Measurements from ENCODE around the gene PLCH1. TPM values are rescaled to one million over a fixed set of nuclear protein-coding genes. Genes with fewer than 3 reads are reported as not detected.
A peak's percentile ranks its signal among the peaks of the same experiment; 100 is the strongest.

Gene PLCH1
- total RNA-seq, 1 donor from 2014 or later: 20.9 TPM

DNA sequence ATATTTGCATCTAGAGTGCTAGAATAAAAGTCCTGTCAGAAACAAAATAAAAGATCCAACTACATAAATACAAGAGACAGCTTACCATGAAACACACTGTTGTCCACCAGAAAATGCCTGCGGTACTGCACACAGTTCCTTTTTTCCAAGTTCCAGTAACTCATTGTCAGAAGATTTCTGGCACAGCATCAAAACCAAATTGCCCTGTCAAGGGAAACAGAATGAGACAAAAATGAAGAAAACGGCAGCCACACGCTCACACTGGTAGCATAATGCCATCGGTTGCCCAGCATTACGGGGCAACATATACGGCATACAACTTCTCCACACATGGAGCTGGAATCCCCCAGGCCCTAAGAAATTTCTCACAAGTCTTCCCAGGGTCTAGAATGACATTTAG lies 40.8 kb downstream of the PLCH1 start:
- Mint-ChIP-seq H3K4me1 (ENCODE audit: unreplicated experiment) (peaks cover 9% of the 10 kb centered on the region), H3K9me3 (ENCODE audit: unreplicated experiment) (no peaks in the 10 kb centered on the region), H3K27me3 (ENCODE audit: unreplicated experiment) (no peaks in the 10 kb centered on the region), H3K4me3 (ENCODE audit: unreplicated experiment) (no peak overlapping the region), H3K27ac (ENCODE audit: unreplicated experiment) (no peak overlapping the region), H3K36me3 (ENCODE audit: low read depth, unreplicated experiment) (no peaks in the 10 kb centered on the region)
- TF ChIP-seq, protein P1, sequence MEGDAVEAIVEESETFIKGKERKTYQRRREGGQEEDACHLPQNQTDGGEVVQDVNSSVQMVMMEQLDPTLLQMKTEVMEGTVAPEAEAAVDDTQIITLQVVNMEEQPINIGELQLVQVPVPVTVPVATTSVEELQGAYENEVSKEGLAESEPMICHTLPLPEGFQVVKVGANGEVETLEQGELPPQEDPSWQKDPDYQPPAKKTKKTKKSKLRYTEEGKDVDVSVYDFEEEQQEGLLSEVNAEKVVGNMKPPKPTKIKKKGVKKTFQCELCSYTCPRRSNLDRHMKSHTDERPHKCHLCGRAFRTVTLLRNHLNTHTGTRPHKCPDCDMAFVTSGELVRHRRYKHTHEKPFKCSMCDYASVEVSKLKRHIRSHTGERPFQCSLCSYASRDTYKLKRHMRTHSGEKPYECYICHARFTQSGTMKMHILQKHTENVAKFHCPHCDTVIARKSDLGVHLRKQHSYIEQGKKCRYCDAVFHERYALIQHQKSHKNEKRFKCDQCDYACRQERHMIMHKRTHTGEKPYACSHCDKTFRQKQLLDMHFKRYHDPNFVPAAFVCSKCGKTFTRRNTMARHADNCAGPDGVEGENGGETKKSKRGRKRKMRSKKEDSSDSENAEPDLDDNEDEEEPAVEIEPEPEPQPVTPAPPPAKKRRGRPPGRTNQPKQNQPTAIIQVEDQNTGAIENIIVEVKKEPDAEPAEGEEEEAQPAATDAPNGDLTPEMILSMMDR (IDR thresholded peaks at IDR 0.05; ENCODE audit: unreplicated experiment): no peak
- DNase-seq (ENCODE audit: low spot score): no peak

DNA sequence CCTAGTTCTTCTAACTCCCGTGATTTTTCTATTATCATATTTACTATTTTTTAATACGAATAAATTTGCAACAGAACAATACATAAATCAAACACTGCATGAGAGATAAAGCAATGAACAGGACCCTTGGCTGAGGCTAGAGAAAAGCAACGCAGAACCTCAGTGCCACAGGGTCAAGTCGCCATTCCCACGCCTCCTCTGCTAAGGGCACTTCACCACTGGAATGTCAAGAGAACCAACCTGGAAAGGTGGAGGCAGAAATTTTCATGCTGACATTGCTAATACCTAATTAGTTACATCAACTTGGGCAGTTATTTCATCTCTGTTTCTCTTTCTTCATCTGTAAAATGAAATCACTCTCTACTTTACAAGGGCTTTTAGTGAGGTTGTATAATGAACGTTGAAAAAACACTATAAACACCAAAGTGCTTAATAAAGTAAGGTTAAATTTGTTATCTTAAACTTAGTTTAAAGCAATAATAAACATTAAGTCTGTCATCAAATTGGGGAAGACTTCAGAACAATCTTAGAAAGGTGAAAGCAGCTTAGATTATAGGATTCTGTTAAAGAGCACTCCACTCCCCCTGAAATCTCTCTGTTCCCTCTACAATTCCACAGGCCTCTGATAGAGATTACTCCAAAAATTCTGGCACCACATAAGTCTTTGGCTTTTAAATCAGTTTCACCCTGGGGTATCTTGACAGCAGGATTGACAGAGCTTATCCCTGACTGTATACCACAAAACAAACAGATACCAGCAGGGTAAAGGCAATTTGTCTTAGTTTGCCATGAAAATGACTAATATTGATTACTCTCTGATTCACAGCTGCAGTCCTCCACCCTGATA lies 41.9 kb downstream of the PLCH1 start:
- Mint-ChIP-seq H3K36me3 (ENCODE audit: low read depth, unreplicated experiment) (no peaks in the 10 kb centered on the region), H3K4me1 (ENCODE audit: unreplicated experiment) (peaks cover 4% of the 10 kb centered on the region), H3K27ac (ENCODE audit: unreplicated experiment) (no peak overlapping the region), H3K4me3 (ENCODE audit: unreplicated experiment) (no peak overlapping the region), H3K9me3 (ENCODE audit: unreplicated experiment) (no peaks in the 10 kb centered on the region), H3K27me3 (ENCODE audit: unreplicated experiment) (no peaks in the 10 kb centered on the region)
- DNase-seq (ENCODE audit: low spot score): no peak
- TF ChIP-seq, protein P1 (IDR thresholded peaks at IDR 0.05; ENCODE audit: unreplicated experiment): no peak

DNA sequence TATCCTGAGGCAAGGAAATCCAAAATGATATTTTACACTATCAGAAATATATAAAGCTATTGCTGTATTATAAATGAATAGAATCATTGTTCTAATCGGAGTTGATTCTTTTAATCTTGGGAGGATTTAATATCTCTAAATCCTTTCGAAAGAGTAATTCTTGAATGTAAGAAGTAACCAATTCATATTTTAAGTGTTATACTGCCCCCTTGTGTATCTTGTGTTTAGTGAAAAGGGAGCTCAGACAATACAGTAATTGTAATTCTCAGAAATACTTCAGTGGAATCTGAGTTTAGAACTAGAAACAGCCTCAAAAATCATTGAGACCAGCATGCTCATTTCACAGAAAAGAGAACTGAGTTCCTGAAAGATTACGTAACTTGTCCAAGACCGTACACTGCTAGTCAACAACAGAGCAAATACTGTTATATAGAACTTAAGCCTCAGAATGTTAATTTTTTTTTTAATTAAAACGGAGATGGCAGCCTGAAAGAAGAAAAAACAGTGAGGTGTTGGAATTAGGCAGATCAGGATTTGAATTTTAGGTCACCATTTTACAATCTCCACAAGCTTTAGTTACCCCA lies 42.9 kb downstream of the PLCH1 start:
- Mint-ChIP-seq H3K4me3 (ENCODE audit: unreplicated experiment) (no peak overlapping the region), H3K36me3 (ENCODE audit: low read depth, unreplicated experiment) (no peaks in the 10 kb centered on the region), H3K9me3 (ENCODE audit: unreplicated experiment) (no peaks in the 10 kb centered on the region), H3K4me1 (ENCODE audit: unreplicated experiment) (no peaks in the 10 kb centered on the region), H3K27ac (ENCODE audit: unreplicated experiment) (no peak overlapping the region), H3K27me3 (ENCODE audit: unreplicated experiment) (no peaks in the 10 kb centered on the region)
- no peak for DNase-seq (ENCODE audit: low spot score)
- TF ChIP-seq, protein P1 (IDR thresholded peaks at IDR 0.05; ENCODE audit: unreplicated experiment): peak; percentile 84

DNA sequence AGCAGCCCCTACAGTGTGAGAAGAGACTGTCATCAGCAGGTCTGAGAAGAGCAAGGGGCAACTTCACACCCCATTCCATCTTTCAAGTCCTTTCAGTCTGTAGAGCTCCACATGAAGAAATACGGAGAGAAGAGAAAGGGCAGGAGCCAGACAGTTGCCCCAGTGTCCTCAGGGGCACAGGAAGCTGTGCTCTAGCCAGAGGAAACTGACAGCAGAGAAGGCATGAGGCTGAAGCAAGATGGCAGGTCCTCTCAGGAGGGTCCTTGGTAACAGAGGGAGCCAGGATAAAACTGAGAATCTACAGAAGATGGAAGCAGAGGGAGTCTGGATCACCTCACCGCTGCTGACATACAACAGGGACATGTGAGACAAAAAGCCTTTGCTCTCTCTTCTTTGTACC lies 47.3 kb downstream of the PLCH1 start:
- Mint-ChIP-seq H3K4me3 (ENCODE audit: unreplicated experiment) (no peak overlapping the region), H3K27ac (ENCODE audit: unreplicated experiment) (no peak overlapping the region), H3K27me3 (ENCODE audit: unreplicated experiment) (no peaks in the 10 kb centered on the region), H3K4me1 (ENCODE audit: unreplicated experiment) (no peaks in the 10 kb centered on the region), H3K36me3 (ENCODE audit: low read depth, unreplicated experiment) (no peaks in the 10 kb centered on the region), H3K9me3 (ENCODE audit: unreplicated experiment) (no peaks in the 10 kb centered on the region)
- no peak for DNase-seq (ENCODE audit: low spot score)
- TF ChIP-seq, protein P1 (IDR thresholded peaks at IDR 0.05; ENCODE audit: unreplicated experiment): no peak

DNA sequence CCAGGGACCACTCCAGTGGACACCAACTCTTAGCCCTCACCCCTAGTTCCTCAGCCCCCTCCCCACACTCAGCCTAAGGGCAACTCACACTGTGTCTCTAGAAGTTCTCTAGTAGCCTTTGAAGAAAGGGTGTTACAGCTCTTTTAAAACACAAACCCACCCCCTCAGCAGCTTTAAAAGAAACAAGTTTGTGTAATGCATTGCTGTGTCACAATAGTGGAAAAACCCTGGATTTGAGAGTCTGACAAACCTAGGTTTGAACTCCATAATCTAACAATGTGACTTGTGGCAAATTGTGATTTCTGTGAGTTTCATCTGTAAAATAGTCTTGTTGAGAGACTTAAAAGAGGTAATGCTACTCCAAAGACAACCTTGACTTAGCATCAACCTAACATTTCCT lies 54.0 kb downstream of the PLCH1 start:
- H3K27ac Mint-ChIP-seq (ENCODE audit: unreplicated experiment): no peak overlapping the region
- no peaks in the 10 kb centered on the region for H3K4me1 Mint-ChIP-seq (ENCODE audit: unreplicated experiment)
- TF ChIP-seq, protein P1 (IDR thresholded peaks at IDR 0.05; ENCODE audit: unreplicated experiment): no peak
- no peaks in the 10 kb centered on the region for H3K9me3 Mint-ChIP-seq (ENCODE audit: unreplicated experiment)
- H3K4me3 Mint-ChIP-seq (ENCODE audit: unreplicated experiment): no peak overlapping the region
- H3K27me3 Mint-ChIP-seq (ENCODE audit: unreplicated experiment): peaks cover 1% of the 10 kb centered on the region
- H3K36me3 Mint-ChIP-seq (ENCODE audit: low read depth, unreplicated experiment): no peaks in the 10 kb centered on the region
- DNase-seq (ENCODE audit: low spot score): no peak

Measured in endothelial cell (in vitro differentiated cells).